ENCODE measurements around the gene PARD3B. TPM values are rescaled to one million over a fixed set of nuclear protein-coding genes. Genes with fewer than 3 reads are reported as not detected.

Gene PARD3B
- total and polyA plus RNA-seq, 2 of the 8 experiments (the other 6 are each of a cell fraction or from before 2014, with no cell fraction given), result 1.2 to 5.7 TPM

DNA sequence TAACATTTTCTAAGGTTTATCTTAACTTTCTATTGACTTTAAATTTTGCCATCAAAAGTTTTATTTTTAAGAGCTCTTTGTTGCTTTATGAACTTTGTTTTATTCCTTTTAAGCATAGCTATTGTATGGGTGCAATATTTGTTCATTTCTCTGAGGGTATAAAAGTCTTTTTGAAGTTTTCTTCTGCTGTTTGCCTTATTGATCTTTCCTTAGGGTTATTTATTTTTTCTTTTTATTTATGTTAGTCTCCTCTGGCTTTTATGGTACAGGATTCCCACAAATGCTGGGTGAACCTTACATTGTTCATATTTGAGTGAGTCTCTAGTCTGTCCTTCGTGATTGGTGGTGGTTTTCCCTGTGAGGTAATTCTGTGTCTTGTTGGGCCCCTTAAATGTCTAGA is 68.4 kb downstream of the PARD3B start (continued):
- TF ChIP-seq JUND (IDR thresholded peaks at IDR 0.05; ENCODE audit: low read length), result no peak
- no peak for TF ChIP-seq KDM1A (IDR thresholded peaks at IDR 0.05; ENCODE audit: borderline replicate concordance, low read length)

Measured in H1 (cell line).